T-helper 1 cell treated with Interleukin-12 subunit alpha and Interleukin-12 subunit beta and Interleukin-4 antibody, amounts not matched to agents 30 μg/mL and 1 μg/mL, for 36 hours (primary cell): ENCODE measurements around the gene CRISPLD2.

Source experiments
- H3K27ac Mint-ChIP-seq: one replicate; pipeline ENCODE4 v1.8.0; 2021; ENCODE audit warnings: mild to moderate bottlenecking, mixed read lengths
- H3K27me3 Mint-ChIP-seq: one replicate; pipeline ENCODE4 v1.8.0; 2021; ENCODE audit warnings: low read depth, mixed read lengths
- H3K36me3 Mint-ChIP-seq: one replicate; pipeline ENCODE4 v1.8.0; 2021; ENCODE audit warnings: low read depth, mixed read lengths
- H3K4me1 Mint-ChIP-seq: one replicate; pipeline ENCODE4 v1.8.0; 2021; ENCODE audit warnings: low read depth, mixed read lengths
- H3K4me3 Mint-ChIP-seq: one replicate; pipeline ENCODE4 v1.8.0; 2021; ENCODE audit warnings: mild to moderate bottlenecking, moderate library complexity, mixed read lengths
- H3K9me3 Mint-ChIP-seq: one replicate; pipeline ENCODE4 v1.8.0; 2021; ENCODE audit warnings: mixed read lengths

The CRISPLD2 gene

GRCh38 chr16:84819644-84820304 is at the start of gene CRISPLD2:
CRISPLD2 (plus strand) TSS chr16:84819985; CDS start chr16:84838496, 18,511 bp downstream.
- peaks cover 43% of the 10 kb centered on the region for H3K27me3 Mint-ChIP-seq
- H3K4me1 Mint-ChIP-seq = peaks cover 7% of the 10 kb centered on the region

GRCh38 chr16:84773312-84773711 is 46.5 kb upstream of the CRISPLD2 start:
- H3K4me3 Mint-ChIP-seq = no peak overlapping the region
- no peak overlapping the region for H3K27ac Mint-ChIP-seq
- H3K4me1 Mint-ChIP-seq = peaks cover 10% of the 10 kb centered on the region
- no peaks in the 10 kb centered on the region for H3K9me3 Mint-ChIP-seq
- H3K36me3 Mint-ChIP-seq = peaks cover 36% of the 10 kb centered on the region
- H3K27me3 Mint-ChIP-seq = no peaks in the 10 kb centered on the region

More at GRCh38 chr16:84819644-84820304, at the start of gene CRISPLD2:
- H3K4me3 Mint-ChIP-seq = peak within 1 kb of the TSS; percentile 72
- H3K36me3 Mint-ChIP-seq = no peaks in the 10 kb centered on the region
- H3K27ac Mint-ChIP-seq = no peak within 1 kb of the TSS
- no peaks in the 10 kb centered on the region for H3K9me3 Mint-ChIP-seq

- H3K4me1 Mint-ChIP-seq = peaks cover 2% of the 10 kb centered on the region
- no peaks in the 10 kb centered on the region for H3K9me3 Mint-ChIP-seq
- H3K4me3 Mint-ChIP-seq = no peak overlapping the region
- H3K27ac Mint-ChIP-seq = no peak overlapping the region
- no peaks in the 10 kb centered on the region for H3K27me3 Mint-ChIP-seq
- H3K36me3 Mint-ChIP-seq = peaks cover 35% of the 10 kb centered on the region
Observed at GRCh38 chr16:84774810-84775209, 45.0 kb upstream of the CRISPLD2 start.

DNA sequence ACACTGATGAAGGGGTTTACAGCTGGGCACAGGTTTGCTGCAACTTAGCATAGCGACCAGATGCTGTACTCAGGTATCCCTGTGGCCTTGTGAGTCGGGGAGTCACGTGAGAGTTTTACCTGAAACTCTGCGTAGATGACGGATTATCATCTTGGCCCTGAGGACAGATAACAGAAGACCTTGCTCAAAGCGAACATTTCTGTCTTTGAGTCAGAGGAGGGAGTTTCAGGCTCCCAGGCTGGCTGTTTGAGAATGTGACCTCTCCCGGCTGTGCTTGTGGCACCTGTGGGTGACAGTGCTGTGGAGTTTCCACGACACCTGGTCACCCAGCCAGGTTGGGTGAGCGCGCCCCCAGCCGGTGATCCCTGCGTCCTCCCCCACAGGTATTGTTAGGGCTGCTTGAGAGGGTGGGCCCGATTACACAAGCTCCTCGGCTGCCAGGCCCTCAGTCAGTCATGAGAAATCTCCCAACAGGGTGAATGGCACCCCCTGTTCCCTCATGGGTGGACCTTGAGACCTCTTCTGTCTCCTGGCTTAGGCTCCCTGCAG is 44.4 kb upstream of the CRISPLD2 start:
- H3K9me3 Mint-ChIP-seq = no peaks in the 10 kb centered on the region
- H3K4me3 Mint-ChIP-seq = no peak overlapping the region
- no peaks in the 10 kb centered on the region for H3K27me3 Mint-ChIP-seq
- peaks cover 2% of the 10 kb centered on the region for H3K4me1 Mint-ChIP-seq
- peaks cover 37% of the 10 kb centered on the region for H3K36me3 Mint-ChIP-seq
- H3K27ac Mint-ChIP-seq = no peak overlapping the region

GRCh38 chr16:84777435-84777834 is 42.4 kb upstream of the CRISPLD2 start:
- Mint-ChIP-seq H3K9me3 (no peaks in the 10 kb centered on the region), H3K27me3 (no peaks in the 10 kb centered on the region), H3K36me3 (peaks cover 34% of the 10 kb centered on the region), H3K27ac (no peak overlapping the region), H3K4me1 (peaks cover 2% of the 10 kb centered on the region), H3K4me3 (no peak overlapping the region)

GRCh38 chr16:84778720-84779119 is 41.1 kb upstream of the CRISPLD2 start:
- Mint-ChIP-seq H3K4me3 (no peak overlapping the region), H3K27me3 (no peaks in the 10 kb centered on the region), H3K27ac (no peak overlapping the region), H3K36me3 (peaks cover 29% of the 10 kb centered on the region), H3K9me3 (no peaks in the 10 kb centered on the region), H3K4me1 (peaks cover 2% of the 10 kb centered on the region)

DNA sequence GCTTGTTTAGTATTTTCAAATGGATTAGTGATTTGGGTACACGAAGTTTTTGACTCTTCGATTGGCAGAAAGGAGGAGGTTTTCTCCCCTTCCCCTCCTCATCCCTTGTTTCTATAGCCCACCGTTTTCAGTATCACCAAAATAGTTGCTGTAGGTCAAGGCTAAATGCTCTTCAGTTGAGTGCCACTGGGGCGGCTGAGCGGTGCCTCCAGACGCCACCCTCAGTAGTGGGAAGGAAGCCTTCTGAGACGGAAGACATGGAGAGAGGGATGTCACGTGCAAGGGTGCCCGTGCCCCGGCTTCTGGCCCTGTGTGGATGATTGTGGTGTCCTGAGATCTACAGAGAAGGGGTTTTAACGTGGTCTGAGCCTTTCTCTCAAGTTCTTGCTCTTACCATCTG is 39.7 kb upstream of the CRISPLD2 start:
- Mint-ChIP-seq H3K9me3 (no peaks in the 10 kb centered on the region), H3K36me3 (peaks cover 25% of the 10 kb centered on the region), H3K4me1 (no peaks in the 10 kb centered on the region), H3K27ac (no peak overlapping the region), H3K27me3 (no peaks in the 10 kb centered on the region), H3K4me3 (no peak overlapping the region)

- H3K27me3 Mint-ChIP-seq = no peaks in the 10 kb centered on the region
- H3K4me1 Mint-ChIP-seq = no peaks in the 10 kb centered on the region
- H3K9me3 Mint-ChIP-seq = no peaks in the 10 kb centered on the region
- no peak overlapping the region for H3K4me3 Mint-ChIP-seq
- H3K27ac Mint-ChIP-seq = no peak overlapping the region
- H3K36me3 Mint-ChIP-seq = peaks cover 22% of the 10 kb centered on the region
Observed at GRCh38 chr16:84780544-84781376, 39.0 kb upstream of the CRISPLD2 start.

DNA sequence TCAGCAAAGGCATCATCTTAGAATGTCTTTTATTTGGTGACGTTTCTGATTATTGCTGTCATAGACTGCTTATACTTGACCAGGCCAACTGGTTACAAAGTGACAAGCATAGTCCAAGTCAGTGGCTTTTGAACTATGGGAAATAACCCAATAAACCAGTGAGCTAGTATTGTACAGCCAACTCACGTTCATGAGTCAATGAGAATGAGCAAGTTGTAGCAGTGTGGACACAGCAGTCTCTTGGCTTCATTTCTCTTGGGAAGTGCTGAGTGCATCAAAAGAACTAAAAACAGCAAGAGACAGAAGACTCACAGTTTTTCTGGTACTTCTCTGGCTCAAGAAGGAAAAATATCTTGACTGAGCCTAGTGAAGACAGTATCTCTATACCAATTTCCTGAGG is 36.9 kb upstream of the CRISPLD2 start:
- H3K27ac Mint-ChIP-seq = no peak overlapping the region
- H3K36me3 Mint-ChIP-seq = peaks cover 17% of the 10 kb centered on the region
- H3K27me3 Mint-ChIP-seq = no peaks in the 10 kb centered on the region
- H3K9me3 Mint-ChIP-seq = no peaks in the 10 kb centered on the region
- H3K4me1 Mint-ChIP-seq = no peaks in the 10 kb centered on the region
- no peak overlapping the region for H3K4me3 Mint-ChIP-seq

- H3K27ac Mint-ChIP-seq = no peak overlapping the region
- no peaks in the 10 kb centered on the region for H3K9me3 Mint-ChIP-seq
- H3K36me3 Mint-ChIP-seq = no peaks in the 10 kb centered on the region
- H3K27me3 Mint-ChIP-seq = no peaks in the 10 kb centered on the region
- no peak overlapping the region for H3K4me3 Mint-ChIP-seq
- no peaks in the 10 kb centered on the region for H3K4me1 Mint-ChIP-seq
Observed at GRCh38 chr16:84785843-84786581, 33.8 kb upstream of the CRISPLD2 start.

GRCh38 chr16:84786605-84787262 is 33.1 kb upstream of the CRISPLD2 start:
- Mint-ChIP-seq H3K36me3 (no peaks in the 10 kb centered on the region), H3K27ac (no peak overlapping the region), H3K9me3 (no peaks in the 10 kb centered on the region), H3K27me3 (no peaks in the 10 kb centered on the region), H3K4me1 (no peaks in the 10 kb centered on the region), H3K4me3 (no peak overlapping the region)

- no peaks in the 10 kb centered on the region for H3K27me3 Mint-ChIP-seq
- H3K4me3 Mint-ChIP-seq = no peak overlapping the region
- H3K27ac Mint-ChIP-seq = no peak overlapping the region
- no peaks in the 10 kb centered on the region for H3K36me3 Mint-ChIP-seq
- H3K9me3 Mint-ChIP-seq = no peaks in the 10 kb centered on the region
- H3K4me1 Mint-ChIP-seq = no peaks in the 10 kb centered on the region
Observed at GRCh38 chr16:84787263-84787622, 32.5 kb upstream of the CRISPLD2 start.

- no peaks in the 10 kb centered on the region for H3K36me3 Mint-ChIP-seq
- H3K4me1 Mint-ChIP-seq = peaks cover 1% of the 10 kb centered on the region
Observed at GRCh38 chr16:84788920-84789391, 30.8 kb upstream of the CRISPLD2 start.

DNA sequence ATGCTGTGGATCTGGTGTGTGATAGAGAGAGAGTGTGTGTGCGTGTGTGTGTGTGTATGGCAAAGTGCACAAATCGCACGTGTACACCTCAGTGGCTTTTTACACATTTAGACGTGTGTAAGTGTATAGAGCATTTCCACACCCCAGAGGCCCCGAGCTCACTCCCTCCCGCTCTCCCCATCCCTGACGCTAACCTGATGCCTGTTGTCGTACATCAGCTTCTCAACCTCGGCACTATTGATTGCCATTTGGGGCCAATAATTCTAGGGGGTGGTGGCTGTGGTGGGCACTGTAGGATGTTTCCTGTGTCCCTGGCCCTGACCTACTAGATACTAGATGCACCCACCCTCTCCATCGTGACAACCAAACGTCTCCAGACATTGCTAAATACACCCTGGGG is 30.4 kb upstream of the CRISPLD2 start:
- peaks cover 1% of the 10 kb centered on the region for H3K4me1 Mint-ChIP-seq
- H3K4me3 Mint-ChIP-seq = no peak overlapping the region
- H3K27me3 Mint-ChIP-seq = no peaks in the 10 kb centered on the region
- H3K27ac Mint-ChIP-seq = no peak overlapping the region
- no peaks in the 10 kb centered on the region for H3K36me3 Mint-ChIP-seq
- no peaks in the 10 kb centered on the region for H3K9me3 Mint-ChIP-seq

More at GRCh38 chr16:84788920-84789391, 30.8 kb upstream of the CRISPLD2 start:
- Mint-ChIP-seq H3K9me3 (no peaks in the 10 kb centered on the region), H3K4me3 (no peak overlapping the region), H3K27me3 (no peaks in the 10 kb centered on the region), H3K27ac (no peak overlapping the region)
